Endothelial cell of coronary artery (primary cell): Measurements from ENCODE around the gene SMR3A. TPM values are rescaled to one million over a fixed set of nuclear protein-coding genes. Genes with fewer than 3 reads are reported as not detected.

Experiments used
- total RNA-seq: library from RNA; depleted of rRNA; stranded (reverse); fragments of >200 nt; gene quantifications from 2 replicates; pipeline ENCODE4 v1.2.3, GENCODE V29; 2014

The SMR3A gene
- total RNA-seq: not detected in 2 replicates

GRCh38 chr4:70360460-70360859, at the start of gene SMR3A:
TSS of gene SMR3A (plus strand) at chr4:70360760. CDS start at chr4:70362116, 1,356 bp downstream.

DNA sequence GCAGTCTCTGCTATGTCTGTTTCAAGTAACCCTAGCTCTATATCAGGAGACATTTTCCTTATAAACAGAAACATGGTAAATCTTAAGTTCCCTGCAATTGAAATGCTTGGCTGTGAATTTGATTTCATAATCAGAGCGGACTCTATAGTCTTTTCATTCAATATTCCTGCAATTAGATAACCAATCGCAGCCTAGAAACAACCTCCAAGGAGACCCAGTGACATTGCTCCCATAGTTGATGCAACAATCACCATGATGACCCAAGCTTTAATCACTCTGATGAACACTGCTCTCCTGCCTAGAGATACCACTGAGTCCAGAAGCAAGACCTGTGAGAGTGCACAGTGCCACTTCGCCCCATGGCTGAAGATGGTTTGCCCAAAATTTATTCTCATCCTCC, 25.9 kb upstream of the SMR3A start, which contains the start of gene CABS1:
TSS of gene CABS1 (plus strand) at position 301 of the 400 bp plus-strand sequence. CDS start at position 360, 59 bp downstream.

GRCh38 chr4:70382691-70383181, 22.2 kb downstream of the SMR3A start, which contains the start of gene SMR3B:
TSS of gene SMR3B (plus strand) at chr4:70383131. CDS start at chr4:70384511, 1,380 bp downstream.

DNA sequence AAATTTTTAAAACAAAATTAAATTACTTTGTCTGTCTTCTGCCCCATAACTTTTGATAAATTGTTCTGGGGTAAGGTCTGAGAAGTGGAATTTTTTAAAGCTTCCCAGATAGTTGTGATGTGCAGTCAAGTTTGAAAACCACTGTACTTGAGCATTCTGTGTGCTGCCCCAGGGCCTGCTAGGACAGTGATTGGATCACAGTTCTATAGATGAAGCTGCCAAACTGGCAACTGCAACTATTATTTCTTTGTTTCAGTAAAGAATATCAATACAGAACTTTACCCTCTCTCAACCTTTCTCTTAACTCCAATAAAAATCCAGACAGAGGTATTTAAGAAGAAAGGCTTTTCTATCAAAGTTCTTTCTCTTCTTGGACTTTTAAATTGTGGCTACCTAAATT, 37.0 kb downstream of the SMR3A start, which contains the start of gene OPRPN:
TSS of gene OPRPN (plus strand) at position 361 of the 400 bp plus-strand sequence. CDS start 1,346 bp downstream, outside the sequence.

Other genes with a start within 250 kb of the SMR3A start
- gene PRR27, start 206.5 kb upstream of the SMR3A start, total RNA-seq: not detected in 2 replicates
- not detected in 2 replicates for gene ODAM, start 165.0 kb upstream of the SMR3A start, total RNA-seq
- not detected in 2 replicates for gene FDCSP, start 134.6 kb upstream of the SMR3A start, total RNA-seq
- not detected in 2 replicates for gene CSN3, start 118.2 kb upstream of the SMR3A start, total RNA-seq
- not detected in 2 replicates for gene CABS1, start 25.8 kb upstream of the SMR3A start, total RNA-seq
- not detected in 2 replicates for gene SMR3B, start 22.4 kb downstream of the SMR3A start, total RNA-seq
- gene OPRPN, start 37.2 kb downstream of the SMR3A start, total RNA-seq: not detected in 2 replicates
- not detected in 2 replicates for gene MUC7, start 111.4 kb downstream of the SMR3A start, total RNA-seq
- gene AMTN, start 157.8 kb downstream of the SMR3A start, total RNA-seq: 0.09 TPM in 1 of 2 replicates, not detected in the other
- not detected in 2 replicates for gene AMBN, start 231.5 kb downstream of the SMR3A start, total RNA-seq